GM12801 (cell line): Measurements from ENCODE around the gene C2orf69.

Experiments used
- TF ChIP-seq, protein P1 (sequence below): IDR thresholded peaks from one replicate; pipeline ENCODE4 v1.5.1; 2011; ENCODE audit warnings: control low read depth; ENCODE audit not compliant: insufficient read length; ENCODE audit errors: extremely low read depth

Gene C2orf69

DNA sequence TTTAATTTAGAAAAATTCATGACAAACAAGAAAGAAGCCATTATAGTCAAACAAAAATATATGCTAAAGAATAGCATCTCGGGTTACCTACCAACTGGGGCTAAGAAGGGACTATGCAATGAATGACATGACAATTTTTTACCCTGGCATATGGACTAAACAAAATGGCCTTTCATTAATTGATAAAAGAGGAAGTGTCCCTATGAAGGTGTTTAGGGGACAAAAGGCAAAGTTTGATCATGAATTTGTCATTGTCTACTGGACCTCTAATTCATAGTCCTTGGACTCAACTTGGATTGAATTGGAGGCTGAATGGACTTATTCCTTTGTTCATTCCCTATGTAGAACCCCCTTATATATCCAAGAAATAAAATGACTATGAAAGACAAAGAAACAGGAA is 57.0 kb downstream of the C2orf69 start:
- TF ChIP-seq, protein P1, sequence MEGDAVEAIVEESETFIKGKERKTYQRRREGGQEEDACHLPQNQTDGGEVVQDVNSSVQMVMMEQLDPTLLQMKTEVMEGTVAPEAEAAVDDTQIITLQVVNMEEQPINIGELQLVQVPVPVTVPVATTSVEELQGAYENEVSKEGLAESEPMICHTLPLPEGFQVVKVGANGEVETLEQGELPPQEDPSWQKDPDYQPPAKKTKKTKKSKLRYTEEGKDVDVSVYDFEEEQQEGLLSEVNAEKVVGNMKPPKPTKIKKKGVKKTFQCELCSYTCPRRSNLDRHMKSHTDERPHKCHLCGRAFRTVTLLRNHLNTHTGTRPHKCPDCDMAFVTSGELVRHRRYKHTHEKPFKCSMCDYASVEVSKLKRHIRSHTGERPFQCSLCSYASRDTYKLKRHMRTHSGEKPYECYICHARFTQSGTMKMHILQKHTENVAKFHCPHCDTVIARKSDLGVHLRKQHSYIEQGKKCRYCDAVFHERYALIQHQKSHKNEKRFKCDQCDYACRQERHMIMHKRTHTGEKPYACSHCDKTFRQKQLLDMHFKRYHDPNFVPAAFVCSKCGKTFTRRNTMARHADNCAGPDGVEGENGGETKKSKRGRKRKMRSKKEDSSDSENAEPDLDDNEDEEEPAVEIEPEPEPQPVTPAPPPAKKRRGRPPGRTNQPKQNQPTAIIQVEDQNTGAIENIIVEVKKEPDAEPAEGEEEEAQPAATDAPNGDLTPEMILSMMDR: no peak

DNA sequence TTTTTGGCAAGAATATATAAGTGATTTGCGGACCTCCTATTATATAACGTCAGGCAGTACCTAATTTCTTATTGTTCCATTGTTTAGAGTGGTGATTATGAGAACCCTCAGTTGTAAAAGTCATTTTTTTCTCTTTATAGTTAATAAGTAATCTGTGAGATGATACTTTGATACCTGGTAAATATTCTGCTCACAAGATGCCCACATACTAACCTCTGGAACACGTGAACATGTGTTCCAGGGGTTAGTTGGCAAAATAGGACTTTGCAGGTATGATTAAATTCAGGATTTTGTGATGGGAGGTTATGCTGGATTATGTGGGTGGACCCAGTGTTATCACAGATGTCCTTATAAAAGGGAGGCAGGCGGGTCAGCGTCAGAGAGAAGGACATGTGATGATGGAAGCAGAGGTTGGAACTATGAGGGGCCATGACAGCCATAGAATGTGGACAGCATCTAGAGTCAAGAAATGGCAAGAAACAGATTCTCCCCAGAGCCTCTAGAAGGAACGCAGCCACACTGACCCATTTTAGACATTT is 61.1 kb downstream of the C2orf69 start:
- TF ChIP-seq, protein P1: no peak

DNA sequence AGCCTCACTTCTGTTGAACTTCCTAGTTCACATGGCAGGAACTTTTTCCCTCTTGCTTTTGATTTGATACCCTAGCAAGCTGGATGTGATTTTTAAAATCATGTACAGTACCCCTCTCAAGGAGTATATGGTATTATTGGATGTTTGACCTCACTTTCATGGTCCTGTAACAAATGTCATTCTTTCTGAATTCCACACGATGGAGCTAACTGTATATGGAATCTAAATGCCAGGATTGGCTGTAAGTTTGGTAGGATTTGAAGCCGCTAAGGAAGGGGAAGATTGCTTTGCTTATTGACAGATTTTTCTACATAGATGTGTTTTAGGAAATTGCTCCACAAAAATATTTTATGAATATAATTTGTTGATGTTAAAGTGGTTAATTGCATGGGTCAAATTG is 62.6 kb downstream of the C2orf69 start:
- TF ChIP-seq, protein P1: no peak

DNA sequence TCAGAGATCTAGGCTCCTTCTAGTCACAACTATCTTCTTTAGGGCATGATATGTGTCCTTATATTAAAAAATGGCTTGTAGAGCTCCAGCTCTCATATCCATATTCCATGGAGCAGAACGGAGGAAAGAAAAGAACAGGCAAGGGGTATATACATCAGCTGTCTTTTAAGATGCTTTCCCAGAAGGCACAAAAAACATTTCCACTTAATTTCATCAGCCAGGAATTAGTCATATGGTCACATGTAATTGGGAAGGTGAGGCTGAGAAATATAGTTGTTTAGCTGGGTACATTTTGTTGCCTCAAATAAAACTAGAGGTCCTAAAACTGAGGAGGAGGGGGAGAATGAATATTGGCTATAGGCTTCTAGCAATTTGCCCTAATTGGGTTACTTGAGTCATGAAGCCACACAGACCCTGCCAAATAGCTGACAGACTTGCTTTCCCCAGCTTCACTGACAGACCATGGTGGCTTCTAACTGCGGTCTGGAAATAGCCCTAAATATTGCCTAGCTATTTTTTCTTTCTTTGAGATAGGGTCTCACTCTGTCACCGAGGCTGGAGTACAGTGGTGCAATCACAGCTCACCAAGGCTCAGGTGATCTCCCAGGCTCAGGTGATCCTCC is 64.3 kb downstream of the C2orf69 start:
- TF ChIP-seq, protein P1: no peak
